Mesodermal cell (in vitro differentiated cells): ENCODE data around the gene CENPT.

ENCODE experiments used
- H3K27ac ChIP-seq: 2 replicates; pipeline ENCODE4 v1.7.0; 2013; ENCODE audit warnings: mild to moderate bottlenecking, low read depth, low read length, moderate library complexity; ENCODE audit not compliant: severe bottlenecking
- H3K36me3 ChIP-seq: 2 replicates; pipeline ENCODE4 v1.7.1; 2013; ENCODE audit warnings: mild to moderate bottlenecking, low read length, moderate library complexity; ENCODE audit not compliant: control insufficient read depth, insufficient read depth
- H3K4me1 ChIP-seq: one replicate; pipeline ENCODE4 v1.7.1; 2013; ENCODE audit warnings: mild to moderate bottlenecking, low read length; ENCODE audit not compliant: insufficient read depth, control insufficient read depth, poor library complexity, severe bottlenecking
- H3K4me3 ChIP-seq: 2 replicates; pipeline ENCODE4 v1.7.0; 2013; ENCODE audit warnings: low read length, control low read depth, mild to moderate bottlenecking; ENCODE audit not compliant: insufficient read depth, poor library complexity, severe bottlenecking; ENCODE audit errors: extremely low read depth
- H3K9me3 ChIP-seq: 2 replicates; pipeline ENCODE4 v1.7.1; 2013; ENCODE audit warnings: mild to moderate bottlenecking, low read length, moderate library complexity; ENCODE audit not compliant: control insufficient read depth
- WGBS, 2 experiments: methylation state at CpG; one replicate each; pipeline ENCODE4 v1.1.5; 2013; ENCODE audit warnings: missing lambda C conversion rate in 2 of 2; ENCODE audit not compliant: insufficient coverage in 2 of 2; 5-methylcytosine and 5-hydroxymethylcytosine counted together

Gene CENPT

DNA sequence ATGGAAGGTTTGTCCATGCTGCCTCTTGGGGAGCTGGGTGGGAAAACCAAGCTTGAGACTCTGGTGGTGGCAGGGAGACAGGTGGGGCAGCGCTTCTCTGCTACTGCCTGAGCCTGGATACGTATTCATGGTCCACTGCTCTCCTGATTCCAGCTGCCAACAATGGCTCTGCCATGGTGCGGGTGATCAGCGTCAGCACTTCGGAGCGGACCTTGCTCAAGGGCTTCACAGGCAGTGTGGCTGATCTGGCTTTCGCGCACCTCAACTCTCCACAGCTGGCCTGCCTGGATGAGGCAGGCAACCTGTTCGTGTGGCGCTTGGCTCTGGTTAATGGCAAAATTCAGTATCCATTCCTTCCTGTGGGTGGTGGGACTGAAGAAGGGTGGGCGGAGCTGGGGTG lies 29.6 kb upstream of the CENPT start:
- no peak overlapping the region for H3K27ac ChIP-seq
- 99 to 100% methylated on average over 8 to 11 of the region's 11 CpGs for WGBS, 2 experiments
- H3K36me3 ChIP-seq: peaks cover 73% of the 10 kb centered on the region
- H3K9me3 ChIP-seq: no peaks in the 10 kb centered on the region
- H3K4me3 ChIP-seq: no peak overlapping the region
- H3K4me1 ChIP-seq: peaks cover 7% of the 10 kb centered on the region

DNA sequence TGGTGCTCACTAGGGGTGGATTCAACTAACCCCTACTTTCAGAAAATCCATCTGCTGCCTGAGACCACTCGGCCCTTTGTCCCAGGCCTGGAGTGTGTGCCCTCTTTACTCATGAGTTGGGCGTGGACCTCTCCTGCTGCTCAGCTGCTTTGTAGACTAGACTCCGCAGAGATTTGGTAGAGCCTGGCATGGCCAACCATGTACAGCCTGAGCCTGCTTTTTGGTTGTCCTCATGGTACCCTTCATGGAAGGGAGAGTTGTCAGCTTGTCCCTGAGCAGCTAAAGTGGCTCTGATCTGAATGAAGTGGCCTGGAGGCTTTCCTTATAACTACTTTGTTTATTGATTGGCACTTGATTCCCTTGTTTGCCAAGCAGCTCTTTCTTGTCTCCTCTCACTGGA lies 26.9 kb upstream of the CENPT start:
- H3K36me3 ChIP-seq: peaks cover 74% of the 10 kb centered on the region
- H3K27ac ChIP-seq: no peak overlapping the region
- no peaks in the 10 kb centered on the region for H3K9me3 ChIP-seq
- WGBS, 2 experiments: 96 to 100% methylated on average over 3 of the region's 3 CpGs
- H3K4me3 ChIP-seq: peak overlapping the region; percentile 79
- peaks cover 7% of the 10 kb centered on the region for H3K4me1 ChIP-seq

DNA sequence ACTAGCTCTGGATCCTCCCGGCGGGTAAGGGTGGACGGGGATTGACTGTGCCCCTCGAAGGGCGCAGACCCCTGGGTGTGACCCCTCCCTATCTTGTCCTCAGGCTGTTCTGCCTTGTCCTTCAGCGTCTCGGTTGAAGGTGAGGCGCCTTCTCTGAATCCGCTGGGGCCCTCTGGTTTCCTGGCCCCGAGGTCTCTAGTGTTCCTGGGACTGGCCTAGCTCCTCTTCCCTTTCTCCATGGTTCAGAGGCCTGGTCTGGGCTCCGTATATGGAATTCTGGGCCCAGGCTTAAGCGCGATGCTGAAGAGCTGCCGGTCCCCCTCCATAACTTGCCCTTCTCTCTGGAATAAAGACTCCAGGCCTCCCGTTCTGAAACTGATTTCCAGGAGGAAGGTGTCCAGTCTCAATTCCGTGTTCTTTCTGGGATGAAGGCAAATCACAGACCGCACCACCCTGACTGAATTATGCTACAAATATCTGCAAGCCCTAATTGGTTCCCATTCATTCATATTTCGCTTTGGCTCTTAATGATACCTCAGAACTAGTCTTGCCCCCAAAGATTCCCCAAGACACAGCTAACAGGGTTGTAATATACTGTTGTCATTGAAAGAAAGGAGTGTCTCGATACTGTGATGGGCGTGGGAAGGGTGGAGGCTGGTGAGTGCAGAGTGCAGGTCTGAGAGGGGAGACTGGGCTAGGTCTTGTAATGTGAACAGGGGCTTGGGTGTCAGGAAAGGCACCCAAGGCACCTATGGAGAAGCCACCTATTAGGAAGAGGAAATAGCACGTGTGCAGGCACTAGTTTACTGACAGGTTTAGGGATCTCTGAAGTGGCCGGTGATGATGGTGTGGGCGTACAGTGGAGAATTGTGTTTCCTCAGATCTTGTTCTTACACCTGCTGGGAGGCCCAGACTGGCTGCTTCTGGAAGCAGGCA lies 26.2 kb upstream of the CENPT start:
- Histone ChIP-seq H3K9me3 (no peaks in the 10 kb centered on the region), H3K4me3 (peak overlapping the region; percentile 79)
- 24 to 27% methylated on average over 19 to 22 of the region's 23 CpGs for WGBS, 2 experiments

GRCh38 chr16:67872631-67873434 lies 25.3 kb upstream of the CENPT start, which contains the start of gene EDC4:
EDC4 (plus strand) TSS chr16:67873052; CDS start chr16:67873262, 210 bp downstream.
- Histone ChIP-seq H3K4me3 (peak within 1 kb of the TSS; percentile 79), H3K4me1 (peaks cover 7% of the 10 kb centered on the region), H3K27ac (peak within 1 kb of the TSS; percentile 64), H3K9me3 (no peaks in the 10 kb centered on the region), H3K36me3 (peaks cover 74% of the 10 kb centered on the region)
- WGBS, 2 experiments: 7% methylated on average over 43 to 66 of the region's 72 CpGs

More for the DNA sequence above, 26.2 kb upstream of the CENPT start:
- Histone ChIP-seq H3K4me1 (peaks cover 7% of the 10 kb centered on the region), H3K36me3 (peaks cover 74% of the 10 kb centered on the region), H3K27ac (peak overlapping the region; percentile 64)

- peak overlapping the region; percentile 64 for H3K27ac ChIP-seq
- H3K4me3 ChIP-seq: peak overlapping the region; percentile 79
- peaks cover 7% of the 10 kb centered on the region for H3K4me1 ChIP-seq
- peaks cover 74% of the 10 kb centered on the region for H3K36me3 ChIP-seq
- H3K9me3 ChIP-seq: no peaks in the 10 kb centered on the region
- WGBS, 2 experiments: 92 to 100% methylated on average over 1 of the region's 2 CpGs
Measured at GRCh38 chr16:67872131-67872630, 24.7 kb upstream of the CENPT start.

DNA sequence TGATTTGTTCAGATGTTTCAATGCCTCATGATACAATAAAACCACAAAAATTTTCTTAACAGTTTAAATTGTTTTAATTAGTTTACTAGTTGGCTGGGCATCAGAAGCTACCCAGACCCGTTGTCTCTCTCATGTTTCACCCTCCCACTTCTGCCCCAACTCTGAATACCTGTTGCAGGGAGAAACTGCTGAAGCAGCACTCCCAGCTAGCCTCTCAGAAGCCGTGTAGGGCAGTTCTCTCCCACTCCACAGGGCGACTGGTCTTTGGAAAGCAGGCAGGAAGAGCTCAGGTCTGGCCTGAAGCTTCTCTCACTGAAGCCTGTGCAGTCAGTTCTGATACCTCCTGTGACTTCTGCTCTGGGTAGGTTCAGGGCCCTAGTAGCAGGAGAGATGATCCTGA lies 23.8 kb upstream of the CENPT start:
- Histone ChIP-seq H3K27ac (no peak overlapping the region), H3K4me3 (no peak overlapping the region), H3K4me1 (peaks cover 7% of the 10 kb centered on the region), H3K36me3 (peaks cover 74% of the 10 kb centered on the region), H3K9me3 (no peaks in the 10 kb centered on the region)
- WGBS, 2 experiments: 95% methylated on average over 2 of the region's 3 CpGs; no CpG with 5 or more reads in 1 of the 2 experiments

DNA sequence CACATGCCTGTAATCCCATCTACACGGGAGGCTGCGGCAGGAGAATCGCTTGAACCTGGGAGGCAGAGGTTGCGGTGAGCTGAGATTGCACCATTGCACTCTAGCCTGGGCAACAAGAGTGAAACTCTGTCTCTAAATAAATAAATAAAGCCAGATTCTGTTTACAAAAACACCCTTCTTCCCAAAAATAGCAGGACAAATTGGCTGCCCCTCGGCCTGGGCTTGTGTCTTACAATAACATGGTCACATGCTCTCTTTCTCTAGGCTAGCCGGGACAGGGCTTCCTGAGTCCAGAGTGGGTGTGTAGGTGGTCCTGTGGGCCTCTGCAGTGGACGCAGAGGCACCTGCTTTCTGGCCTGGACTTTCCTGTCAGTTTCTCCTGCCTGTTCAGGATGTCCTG lies 22.2 kb upstream of the CENPT start:
- WGBS, 2 experiments: 87 to 97% methylated on average over 6 to 7 of the region's 7 CpGs
- no peak overlapping the region for H3K4me3 ChIP-seq
- peaks cover 7% of the 10 kb centered on the region for H3K4me1 ChIP-seq
- no peak overlapping the region for H3K27ac ChIP-seq
- no peaks in the 10 kb centered on the region for H3K9me3 ChIP-seq
- peaks cover 76% of the 10 kb centered on the region for H3K36me3 ChIP-seq

- 100% methylated on average over 1 to 2 of the region's 6 CpGs for WGBS, 2 experiments
- Histone ChIP-seq H3K4me3 (no peak overlapping the region), H3K36me3 (peaks cover 87% of the 10 kb centered on the region), H3K4me1 (peaks cover under 1% of the 10 kb centered on the region), H3K27ac (no peak overlapping the region), H3K9me3 (no peaks in the 10 kb centered on the region)
Measured at GRCh38 chr16:67868290-67868689, 20.8 kb upstream of the CENPT start.

- Histone ChIP-seq H3K4me1 (peaks cover 17% of the 10 kb centered on the region), H3K36me3 (peaks cover 95% of the 10 kb centered on the region), H3K9me3 (no peaks in the 10 kb centered on the region), H3K4me3 (no peak overlapping the region), H3K27ac (no peak overlapping the region)
- WGBS, 2 experiments: 100% methylated on average over 2 of the region's 2 CpGs
Measured at GRCh38 chr16:67865318-67865717, 17.8 kb upstream of the CENPT start.

- Histone ChIP-seq H3K4me3 (no peak overlapping the region), H3K4me1 (peaks cover 17% of the 10 kb centered on the region), H3K36me3 (peaks cover 93% of the 10 kb centered on the region), H3K9me3 (no peaks in the 10 kb centered on the region), H3K27ac (no peak overlapping the region)
- WGBS, 2 experiments: 88 to 93% methylated on average over 1 to 2 of the region's 2 CpGs
Measured at GRCh38 chr16:67864594-67864993, 17.1 kb upstream of the CENPT start.
